HG03558 (cell line): ENCODE results near the gene GZMB.
A peak's percentile ranks its signal among the peaks of the same experiment; 100 is the strongest.
"Not testable (repeated sequence)": the region's sequence is repeated elsewhere in the genome, so short reads cannot be mapped to it uniquely, and the experiment has no call there.

ENCODE experiments used
- ATAC-seq: cut with Tn5 transposase; IDR thresholded peaks from one replicate; pipeline ENCODE4 v1.9.1; 2021; ENCODE audit warnings: moderate number of reproducible peaks; ENCODE audit not compliant: unreplicated experiment; ENCODE audit errors: extremely low read depth

The GZMB gene, protein sequence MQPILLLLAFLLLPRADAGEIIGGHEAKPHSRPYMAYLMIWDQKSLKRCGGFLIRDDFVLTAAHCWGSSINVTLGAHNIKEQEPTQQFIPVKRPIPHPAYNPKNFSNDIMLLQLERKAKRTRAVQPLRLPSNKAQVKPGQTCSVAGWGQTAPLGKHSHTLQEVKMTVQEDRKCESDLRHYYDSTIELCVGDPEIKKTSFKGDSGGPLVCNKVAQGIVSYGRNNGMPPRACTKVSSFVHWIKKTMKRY

DNA sequence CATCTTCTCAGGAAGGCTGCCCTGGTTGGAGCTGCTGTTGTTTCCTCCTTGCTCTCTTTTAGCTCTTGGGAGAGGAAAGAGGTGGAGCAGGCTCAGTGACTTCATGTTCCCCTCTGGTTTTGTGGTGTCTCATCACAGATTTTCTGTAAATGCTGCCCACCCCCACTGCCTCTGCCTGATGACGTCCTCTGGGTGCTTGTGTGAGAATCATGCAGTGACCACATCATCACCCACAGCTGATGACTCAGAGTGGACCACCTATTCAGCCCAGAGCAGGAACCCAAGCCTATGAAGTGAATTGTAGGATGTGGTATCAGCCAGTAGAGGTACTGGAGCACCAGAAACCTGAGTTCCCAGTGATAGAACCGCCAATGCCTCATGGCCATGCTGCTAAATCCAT is at the start of gene GZMB:
TSS of gene GZMB (minus strand) at position 33 of the 400 bp plus-strand sequence. CDS start at position 3, 30 bp downstream.
- no peak for ATAC-seq

GRCh38 chr14:24681056-24681455 is 47.1 kb upstream of the GZMB start:
- no peak for ATAC-seq

- ATAC-seq: no peak
These were observed 46.5 kb upstream of the GZMB start for GRCh38 chr14:24680516-24680915.

GRCh38 chr14:24679248-24679961 is 45.4 kb upstream of the GZMB start:
- no peak for ATAC-seq

DNA sequence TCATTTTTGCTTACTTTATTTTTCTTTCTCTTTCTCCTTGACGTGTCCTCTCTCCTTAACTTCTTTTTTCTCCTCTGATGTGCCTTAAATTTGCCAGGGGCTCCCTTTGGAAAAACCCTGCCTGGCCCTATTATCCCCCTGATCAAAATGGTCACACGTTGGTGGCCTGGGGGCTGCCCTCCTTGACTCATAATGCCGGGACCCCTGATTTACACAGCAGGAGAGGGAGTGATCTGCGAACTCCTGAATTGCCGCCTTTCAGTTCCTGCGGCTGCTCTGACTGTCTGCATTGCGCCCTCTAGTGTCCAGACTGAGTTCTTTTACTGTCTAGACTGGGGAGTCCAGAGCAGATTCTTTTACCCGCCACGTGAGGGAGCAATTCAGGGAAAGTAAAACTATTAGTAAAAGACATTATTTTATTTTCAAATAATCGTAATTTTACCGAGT is 44.8 kb upstream of the GZMB start:
- ATAC-seq: peak; percentile 41

DNA sequence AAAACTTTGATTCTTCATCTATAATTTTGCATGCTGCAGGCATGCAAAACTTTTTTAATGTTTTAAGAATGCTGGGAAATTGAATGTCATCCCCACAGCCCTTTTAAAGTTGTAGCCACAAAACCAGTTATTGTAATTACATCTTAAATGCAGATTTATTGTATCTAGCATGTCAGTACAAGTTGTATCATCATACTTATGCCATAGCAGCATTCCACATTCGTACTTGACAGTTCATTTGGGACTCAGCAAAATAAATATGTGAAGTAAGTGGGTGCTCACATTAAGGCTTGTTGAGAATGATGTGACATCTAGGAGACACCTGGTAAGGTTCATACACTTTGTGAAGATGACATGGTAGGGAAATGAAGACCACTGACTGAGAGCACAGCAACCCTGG is 44.0 kb upstream of the GZMB start:
- no peak for ATAC-seq

DNA sequence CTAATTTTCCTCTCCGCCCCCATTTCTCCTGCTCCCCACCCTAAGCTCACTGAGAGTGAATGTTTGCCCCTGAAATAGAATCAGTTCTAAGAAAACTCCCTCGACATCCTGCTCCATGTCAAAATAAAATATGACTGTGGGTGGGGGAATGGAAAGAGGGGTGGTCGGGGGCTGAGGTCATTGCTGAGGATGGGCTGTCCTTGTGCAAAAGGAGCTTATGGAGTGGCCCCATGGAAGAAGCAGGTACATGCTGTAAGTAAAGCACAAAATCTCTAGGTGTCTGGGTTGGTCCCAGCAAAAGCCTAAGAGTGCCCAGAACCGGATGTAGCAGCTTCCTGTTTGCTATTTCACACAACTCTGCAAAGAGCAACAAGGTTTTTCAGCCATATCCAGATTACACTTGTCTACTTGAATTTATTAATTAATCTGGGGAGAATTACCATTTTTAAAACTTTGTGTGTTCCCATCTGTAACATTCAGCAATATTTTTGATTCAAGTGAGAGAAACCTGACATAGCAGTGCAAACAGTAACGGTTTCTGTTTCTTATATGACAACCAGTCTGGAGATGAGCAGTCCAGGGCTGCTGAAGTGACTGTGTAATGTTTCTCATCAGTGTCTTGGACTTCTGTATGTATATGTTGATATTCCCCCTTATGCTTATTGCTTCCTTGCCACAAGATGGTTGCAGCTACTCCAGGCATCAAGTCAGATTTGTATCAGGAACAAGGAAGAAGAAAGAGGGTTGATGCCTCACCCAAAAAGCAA is 40.4 kb upstream of the GZMB start:
- peak; percentile 50 for ATAC-seq

DNA sequence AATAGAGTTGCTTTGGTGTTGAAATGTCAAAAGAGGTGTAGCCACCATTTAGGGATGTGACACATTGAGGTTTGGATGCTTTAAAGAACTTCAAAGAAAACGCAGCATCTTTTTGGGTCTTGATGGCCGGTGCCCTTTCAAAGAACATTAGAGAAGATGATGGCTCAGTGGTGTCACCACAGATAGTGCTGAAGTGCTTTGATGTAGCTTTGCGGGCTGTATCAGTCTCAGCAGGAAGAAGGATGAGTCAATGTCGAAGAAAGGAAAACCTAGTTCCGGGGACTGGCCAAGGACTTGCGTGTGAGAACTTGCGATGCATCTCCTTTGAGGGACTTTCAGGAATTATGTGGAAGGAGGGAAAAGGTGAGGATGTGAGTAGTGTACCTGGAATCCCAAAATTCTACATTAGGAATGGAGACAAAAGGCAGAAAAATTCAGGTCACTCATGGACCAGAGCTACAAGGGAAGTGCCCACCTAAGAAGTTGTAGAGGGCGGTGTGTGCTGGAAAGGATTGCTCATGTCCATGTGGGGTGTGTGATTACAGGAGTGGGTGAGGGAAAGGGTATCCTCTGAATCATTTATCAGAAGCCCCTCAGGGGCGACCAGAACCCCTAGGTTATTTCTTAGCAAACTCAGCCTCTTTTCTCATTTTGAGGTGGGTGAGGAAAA is 39.7 kb upstream of the GZMB start:
- peak; percentile 55 for ATAC-seq

DNA sequence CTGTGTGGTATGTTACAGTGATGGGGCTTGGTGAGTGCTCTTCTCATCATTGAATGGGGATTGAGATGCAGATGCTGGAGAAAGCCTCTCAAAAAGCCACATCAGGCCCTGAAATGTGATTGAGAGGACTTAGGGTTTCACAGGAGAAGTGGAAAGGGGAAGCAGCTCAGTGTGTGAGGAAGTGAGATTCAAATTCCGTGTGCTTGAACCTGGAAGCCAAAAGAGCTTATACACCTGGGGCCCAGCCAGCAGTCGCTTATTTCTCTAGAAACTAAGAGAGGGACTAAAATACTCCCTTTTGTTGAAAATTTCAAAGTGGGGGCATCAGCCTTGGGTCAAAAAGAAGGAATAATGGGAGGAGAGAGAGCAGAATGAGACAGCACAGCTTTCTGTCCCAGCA is 39.1 kb upstream of the GZMB start:
- ATAC-seq: no peak

DNA sequence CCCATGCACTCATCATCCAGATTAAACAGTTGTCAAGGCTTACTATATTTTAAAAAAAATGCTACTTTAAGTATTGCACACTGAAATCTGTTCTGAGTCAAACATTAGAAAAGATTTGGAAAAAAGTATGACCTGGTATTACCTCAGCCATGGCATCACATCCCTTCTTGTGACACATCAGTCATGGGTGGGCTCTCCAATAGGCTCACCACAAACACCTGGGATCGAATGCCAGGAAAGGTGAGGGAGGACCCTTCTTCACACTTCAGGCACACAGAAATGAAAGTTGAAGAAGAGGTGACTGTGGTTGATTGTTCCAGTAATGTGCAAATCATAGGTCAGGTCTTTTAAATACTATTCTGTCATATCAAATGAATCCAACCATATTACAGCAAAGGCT is 36.6 kb upstream of the GZMB start:
- no peak for ATAC-seq

DNA sequence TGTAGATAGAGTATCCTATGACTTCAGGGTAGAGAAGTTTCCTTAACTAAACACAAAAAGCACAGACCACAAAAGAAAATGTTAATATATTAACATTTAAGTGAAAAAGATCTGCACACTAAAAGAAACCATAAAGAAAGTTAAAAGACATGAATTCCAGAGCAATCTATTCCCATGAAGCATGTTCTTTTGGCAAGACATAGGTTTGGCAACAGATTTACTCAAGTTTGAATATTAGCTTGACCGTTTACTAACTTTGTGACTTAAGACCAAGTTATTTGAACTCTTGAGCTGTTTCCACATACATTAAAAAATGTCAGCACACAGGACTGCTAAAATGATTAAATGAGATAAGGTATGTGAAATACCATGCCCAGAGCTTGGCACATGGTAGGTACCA is 35.7 kb upstream of the GZMB start:
- ATAC-seq: no peak

DNA sequence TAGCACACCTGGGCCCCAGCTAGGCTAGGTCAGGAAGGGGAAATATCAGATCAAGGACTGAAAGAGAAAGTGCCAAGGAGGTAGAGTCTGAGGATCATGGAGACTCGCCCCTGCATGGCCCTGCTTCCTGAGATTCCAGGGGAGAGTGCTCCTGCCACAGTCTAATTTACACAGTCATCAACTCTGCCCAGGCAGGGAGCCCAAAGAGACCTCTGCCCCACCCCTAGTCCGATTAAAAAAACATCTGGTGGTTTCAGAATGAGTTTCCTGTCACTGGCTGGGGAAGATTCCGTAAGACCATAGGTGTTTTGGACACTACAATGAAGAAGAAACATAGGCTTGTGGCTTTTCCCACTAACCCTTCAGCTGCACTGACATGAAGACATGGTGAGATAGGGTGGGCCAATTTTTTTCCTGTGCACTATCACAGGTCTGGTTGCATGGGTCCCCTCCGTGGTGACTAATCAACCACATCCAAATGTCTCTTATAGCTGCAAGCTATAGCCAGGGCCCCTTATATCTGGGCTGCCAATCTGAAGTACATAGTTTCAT is 31.5 kb upstream of the GZMB start:
- ATAC-seq: peak; percentile 93

GRCh38 chr14:24664366-24664765 is 30.4 kb upstream of the GZMB start:
- no peak for ATAC-seq

DNA sequence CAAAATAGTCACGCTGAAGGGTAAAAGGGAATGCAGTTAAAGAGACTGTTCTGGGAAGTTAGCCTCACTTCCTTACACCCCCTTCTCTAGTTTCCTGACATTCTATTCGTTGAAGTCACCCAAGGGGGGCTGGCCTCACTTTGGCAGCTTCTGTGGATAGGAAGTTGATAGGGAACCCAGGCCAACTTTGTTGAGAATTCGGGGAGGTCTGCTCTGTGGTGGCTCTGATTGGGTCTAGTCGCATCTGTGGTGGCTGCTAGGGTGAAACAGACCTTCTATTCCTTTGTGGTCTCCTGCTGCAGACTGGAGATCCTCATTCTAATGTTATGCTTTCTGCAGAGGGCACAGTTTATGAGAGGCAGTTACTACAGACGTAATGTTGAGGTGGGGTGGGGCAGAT is 28.8 kb upstream of the GZMB start:
- ATAC-seq: no peak

DNA sequence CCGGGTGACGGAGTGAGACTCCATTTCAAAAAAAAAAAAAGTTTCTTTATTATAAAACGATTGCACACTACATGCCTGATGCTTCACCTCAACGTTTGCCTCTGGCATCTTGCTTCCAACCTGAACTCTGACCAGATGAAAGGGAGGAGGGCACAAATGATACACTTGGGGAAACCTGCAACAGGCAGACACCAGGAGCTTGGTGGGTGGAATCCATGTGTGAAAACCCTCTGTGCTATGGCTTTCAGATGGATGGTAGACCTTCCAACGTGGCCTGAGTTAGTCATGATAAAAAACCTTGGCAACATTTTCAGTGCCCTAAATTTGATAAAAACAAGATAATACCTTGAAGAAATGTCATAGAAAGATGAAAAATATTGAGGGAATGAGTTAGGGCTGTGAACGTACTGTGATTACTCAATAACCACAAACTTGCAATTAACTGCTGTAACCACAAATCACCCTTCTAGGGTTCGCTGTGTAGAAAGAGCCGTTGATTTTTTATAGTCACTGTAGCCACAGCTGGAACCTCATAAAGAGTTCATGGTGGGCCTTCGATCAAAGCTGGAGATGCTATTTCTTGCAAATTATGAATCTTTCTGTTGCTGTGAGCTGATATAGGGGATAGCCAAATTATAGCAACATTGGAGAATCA is 26.1 kb upstream of the GZMB start:
- no peak for ATAC-seq

DNA sequence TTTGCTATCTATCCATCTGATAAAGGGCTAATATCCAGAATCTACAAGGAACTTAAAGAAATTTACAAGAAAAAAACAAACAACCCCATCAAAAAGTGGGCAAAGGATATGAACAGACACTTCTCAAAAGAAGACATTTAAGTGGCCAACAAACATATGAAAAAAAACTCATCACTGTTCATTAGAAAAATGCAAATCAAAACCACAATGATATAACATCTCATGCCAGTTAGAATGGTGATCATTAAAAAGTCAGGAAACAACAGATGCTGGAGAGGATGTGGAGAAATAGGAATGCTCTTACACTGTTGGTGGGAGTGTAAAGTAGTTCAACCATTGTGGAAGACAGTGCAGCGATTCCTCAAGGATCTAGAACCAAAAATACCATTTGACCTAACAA is 14.4 kb upstream of the GZMB start:
- not testable (repeated sequence) for ATAC-seq

- ATAC-seq: no peak
These were observed 5.9 kb upstream of the GZMB start for GRCh38 chr14:24639905-24640304.

DNA sequence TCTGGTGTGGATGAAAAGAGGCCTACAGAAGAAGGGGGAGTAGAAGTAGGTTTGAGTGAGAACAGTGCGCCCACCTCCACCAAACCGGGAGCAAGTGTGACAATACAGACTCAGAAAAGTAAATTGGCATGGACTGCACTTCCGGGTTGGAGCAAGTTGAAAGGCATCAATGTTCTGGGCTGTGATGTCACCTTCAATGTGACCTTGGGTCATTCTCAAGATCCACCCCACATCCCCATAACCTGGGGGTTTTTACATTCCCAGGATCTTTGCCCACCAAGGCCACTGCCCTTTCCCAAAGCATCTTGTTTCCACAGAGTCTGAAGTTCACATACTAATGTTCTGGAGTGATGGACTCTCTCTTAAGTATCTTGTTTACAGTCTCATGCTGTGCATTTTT is 5.3 kb upstream of the GZMB start:
- no peak for ATAC-seq

DNA sequence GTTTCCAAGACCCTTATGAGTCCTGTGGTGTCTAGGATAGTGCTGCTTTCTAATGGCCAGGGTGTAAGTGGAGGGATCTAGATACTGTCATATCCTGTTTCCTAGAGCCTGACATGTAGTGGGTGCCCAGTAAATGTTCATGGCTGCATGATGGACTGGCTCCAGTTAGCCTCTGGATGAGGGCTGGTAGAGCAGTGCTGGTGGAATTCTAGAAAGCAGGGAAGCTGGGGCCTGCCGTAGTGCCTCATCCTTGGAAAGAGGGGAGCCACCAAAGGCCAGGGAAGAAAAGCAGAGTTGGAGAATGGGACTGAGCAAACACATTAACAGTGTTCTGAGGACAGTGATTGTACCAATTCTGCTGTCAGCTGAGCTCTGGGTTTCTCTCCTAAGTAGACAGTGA is 637 bp downstream of the GZMB start:
- ATAC-seq: no peak

- ATAC-seq: no peak
These were observed 1.2 kb downstream of the GZMB start for GRCh38 chr14:24632761-24633160.
